Caco-2 (cell line): ENCODE measurements around the gene FAM184A. TPM values are rescaled to one million over a fixed set of nuclear protein-coding genes. Genes with fewer than 3 reads are reported as not detected.

ENCODE experiments used
- BruUV-seq: library from RNA; stranded (reverse); fragments of 400-500 nt; replicated peaks from 2 replicates; lab custom pipeline; 2021; lab: Mats Ljungman, UMichigan
- CTCF ChIA-PET: fragments of 300-600 bp; sonication (Branson Sonifier 250); formaldehyde crosslinking; loops from one replicate; lab custom pipeline; 2022; ENCODE audit warnings: antibody characterized with exemption; lab: Charles Lee
- POLR2A ChIA-PET: fragments of 300-600 bp; sonication (Branson Sonifier 250); formaldehyde crosslinking; loops from one replicate; lab custom pipeline; 2022; ENCODE audit warnings: antibody characterized with exemption; lab: Charles Lee
- DNase-seq, 2 experiments: peaks; one replicate each; pipeline versions ENCODE4 v3.0.0 to v3.0.0-alpha.2; 2020 to 2022
- H3K27me3 ChIP-seq: replicated peaks from 2 replicates; pipeline ENCODE4 v1.6.0; 2011; ENCODE audit warnings: low read length; ENCODE audit not compliant: control insufficient read depth, insufficient read depth
- H3K36me3 ChIP-seq: 2 replicates; pipeline ENCODE4 v1.5.1; 2011; ENCODE audit warnings: low read length; ENCODE audit not compliant: control insufficient read depth, insufficient read depth
- H3K4me1 ChIP-seq: fragments of 250-450 bp; sonication (Bioruptor Pico); 2 replicates; pipeline ENCODE4 v1.5.1; 2020; ENCODE audit warnings: mild to moderate bottlenecking
- H3K4me3 ChIP-seq: 2 replicates; pipeline ENCODE4 v1.5.1; 2011; ENCODE audit warnings: low read depth, mild to moderate bottlenecking, control low read depth, low read length
- H3K9me3 ChIP-seq: fragments of 250-450 bp; sonication (Bioruptor Pico); 2 replicates; pipeline ENCODE4 v1.5.1; 2020; ENCODE audit warnings: mild to moderate bottlenecking, moderate library complexity
- H3K27ac Mint-ChIP-seq: one replicate; pipeline ENCODE4 v1.8.0; 2022; ENCODE audit warnings: mixed read lengths; ENCODE audit not compliant: unreplicated experiment
- H3K27me3 Mint-ChIP-seq: one replicate; pipeline ENCODE4 v1.8.0; 2022; ENCODE audit warnings: mixed read lengths; ENCODE audit not compliant: insufficient read depth, unreplicated experiment
- H3K36me3 Mint-ChIP-seq: one replicate; pipeline ENCODE4 v1.8.0; 2022; ENCODE audit warnings: mild to moderate bottlenecking, mixed read lengths; ENCODE audit not compliant: insufficient read depth, unreplicated experiment
- H3K4me1 Mint-ChIP-seq: one replicate; pipeline ENCODE4 v1.8.0; 2022; ENCODE audit warnings: low read depth, mixed read lengths; ENCODE audit not compliant: unreplicated experiment
- H3K4me3 Mint-ChIP-seq: one replicate; pipeline ENCODE4 v1.8.0; 2022; ENCODE audit warnings: mild to moderate bottlenecking, moderate library complexity, mixed read lengths; ENCODE audit not compliant: unreplicated experiment
- H3K9me3 Mint-ChIP-seq: one replicate; pipeline ENCODE4 v1.8.0; 2022; ENCODE audit warnings: mixed read lengths; ENCODE audit not compliant: unreplicated experiment
- intact Hi-C: fragments of 100-400 bp; cut with micrococcal nuclease; formaldehyde crosslinking; loops from one replicate; pipeline ENCODE4 v1.10.0; 2022; ENCODE audit not compliant: unreplicated experiment
- total RNA-seq: library from RNA; stranded (reverse); gene quantifications from 2 replicates; pipeline ENCODE4 v1.2.3, GENCODE V29; 2022
- TF ChIP-seq, protein P1 (sequence below), 2 experiments: fragments of 200-600 bp in 1 of 2; IDR thresholded peaks; 1 replicate in 1 of 2; 2 replicates in 1 of 2; pipeline versions ENCODE4 v1.5.1 to v1.8.0; 2011 to 2022; ENCODE audit warnings: antibody characterized with exemption in 1 of 2, control low read depth in 1 of 2, inconsistent platforms in 1 of 2, low read depth in 1 of 2, low read length in 1 of 2, mild to moderate bottlenecking in 1 of 2, moderate library complexity in 1 of 2; ENCODE audit not compliant: insufficient read depth in 1 of 2, severe bottlenecking in 1 of 2, unreplicated experiment in 1 of 2

FAM184A gene
- total RNA-seq, 1 experiment from 2014 or later: 10.8 TPM

DNA sequence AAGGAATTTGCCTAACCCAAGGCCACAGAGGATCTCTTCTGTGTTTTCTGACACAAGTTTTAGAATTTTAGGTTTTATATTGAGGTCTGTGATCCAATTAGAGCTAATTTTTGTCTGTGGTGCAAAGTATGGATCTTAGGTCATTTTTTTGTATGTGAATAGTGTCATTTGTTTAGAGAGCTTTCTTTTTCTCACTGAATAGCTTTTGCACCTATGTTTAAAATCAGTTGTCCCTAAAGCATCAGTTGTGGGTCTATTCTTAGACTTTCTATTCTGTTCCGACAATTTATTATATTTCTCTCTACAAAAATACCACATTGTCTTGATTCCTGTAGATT lies 143.2 kb downstream of the FAM184A start:
- H3K4me1 Mint-ChIP-seq: peaks cover 16% of the 10 kb centered on the region
- Histone ChIP-seq H3K36me3 (no peaks in the 10 kb centered on the region), H3K27me3 (no peaks in the 10 kb centered on the region), H3K9me3 (no peaks in the 10 kb centered on the region), H3K4me3 (peak overlapping the region; percentile 92), H3K4me1 (no peaks in the 10 kb centered on the region)
- intact Hi-C loops: loop anchor here (2.0 kb wide), 1 partner anchor 40 kb away; the partner anchor contains the start of gene ASF1A
- H3K4me3 Mint-ChIP-seq: peak overlapping the region; percentile 87
- TF ChIP-seq, protein P1, sequence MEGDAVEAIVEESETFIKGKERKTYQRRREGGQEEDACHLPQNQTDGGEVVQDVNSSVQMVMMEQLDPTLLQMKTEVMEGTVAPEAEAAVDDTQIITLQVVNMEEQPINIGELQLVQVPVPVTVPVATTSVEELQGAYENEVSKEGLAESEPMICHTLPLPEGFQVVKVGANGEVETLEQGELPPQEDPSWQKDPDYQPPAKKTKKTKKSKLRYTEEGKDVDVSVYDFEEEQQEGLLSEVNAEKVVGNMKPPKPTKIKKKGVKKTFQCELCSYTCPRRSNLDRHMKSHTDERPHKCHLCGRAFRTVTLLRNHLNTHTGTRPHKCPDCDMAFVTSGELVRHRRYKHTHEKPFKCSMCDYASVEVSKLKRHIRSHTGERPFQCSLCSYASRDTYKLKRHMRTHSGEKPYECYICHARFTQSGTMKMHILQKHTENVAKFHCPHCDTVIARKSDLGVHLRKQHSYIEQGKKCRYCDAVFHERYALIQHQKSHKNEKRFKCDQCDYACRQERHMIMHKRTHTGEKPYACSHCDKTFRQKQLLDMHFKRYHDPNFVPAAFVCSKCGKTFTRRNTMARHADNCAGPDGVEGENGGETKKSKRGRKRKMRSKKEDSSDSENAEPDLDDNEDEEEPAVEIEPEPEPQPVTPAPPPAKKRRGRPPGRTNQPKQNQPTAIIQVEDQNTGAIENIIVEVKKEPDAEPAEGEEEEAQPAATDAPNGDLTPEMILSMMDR (IDR thresholded peaks at IDR 0.05; ENCODE audit: insufficient read depth in 1 of 2, low read depth in 1 of 2, low read length in 1 of 2, severe bottlenecking in 1 of 2, unreplicated experiment in 1 of 2): no peak
- peak overlapping the region; percentile 77 for H3K27ac Mint-ChIP-seq
- peaks cover 21% of the 10 kb centered on the region for H3K36me3 Mint-ChIP-seq
- no peaks in the 10 kb centered on the region for H3K9me3 Mint-ChIP-seq
- ChIA-PET CTCF (no interaction called here), POLR2A (no interaction called here)
- TSS peak; percentile 48 for BruUV-seq
- no peaks in the 10 kb centered on the region for H3K27me3 Mint-ChIP-seq
- DNase-seq: no peak

GRCh38 chr6:118934461-118935330 lies 143.8 kb downstream of the FAM184A start, which contains the start of gene MCM9:
MCM9 (minus strand) TSS chr6:118935159; CDS start chr6:118931723, 3,436 bp downstream.
- Mint-ChIP-seq H3K4me1 (peaks cover 16% of the 10 kb centered on the region), H3K4me3 (peak within 1 kb of the TSS; percentile 87), H3K36me3 (peaks cover 21% of the 10 kb centered on the region), H3K27ac (peak within 1 kb of the TSS; percentile 77), H3K9me3 (no peaks in the 10 kb centered on the region), H3K27me3 (no peaks in the 10 kb centered on the region)
- TF ChIP-seq, protein P1 (IDR thresholded peaks at IDR 0.05; ENCODE audit: insufficient read depth in 1 of 2, low read depth in 1 of 2, low read length in 1 of 2, severe bottlenecking in 1 of 2, unreplicated experiment in 1 of 2): no peak
- peak within 1 kb of the TSS; percentile 92 for H3K4me3 ChIP-seq
- no peaks in the 10 kb centered on the region for H3K27me3 ChIP-seq
- BruUV-seq: no TSS peak
- H3K4me1 ChIP-seq: no peaks in the 10 kb centered on the region
- DNase-seq: peak; percentile 88 to 93
- no peaks in the 10 kb centered on the region for H3K36me3 ChIP-seq
- no peaks in the 10 kb centered on the region for H3K9me3 ChIP-seq
- intact Hi-C loops: loop anchor here (2.0 kb wide), 1 partner anchor 40 kb away; the partner anchor contains the start of gene ASF1A
- ChIA-PET POLR2A (no interaction called here), CTCF (no interaction called here)

DNA sequence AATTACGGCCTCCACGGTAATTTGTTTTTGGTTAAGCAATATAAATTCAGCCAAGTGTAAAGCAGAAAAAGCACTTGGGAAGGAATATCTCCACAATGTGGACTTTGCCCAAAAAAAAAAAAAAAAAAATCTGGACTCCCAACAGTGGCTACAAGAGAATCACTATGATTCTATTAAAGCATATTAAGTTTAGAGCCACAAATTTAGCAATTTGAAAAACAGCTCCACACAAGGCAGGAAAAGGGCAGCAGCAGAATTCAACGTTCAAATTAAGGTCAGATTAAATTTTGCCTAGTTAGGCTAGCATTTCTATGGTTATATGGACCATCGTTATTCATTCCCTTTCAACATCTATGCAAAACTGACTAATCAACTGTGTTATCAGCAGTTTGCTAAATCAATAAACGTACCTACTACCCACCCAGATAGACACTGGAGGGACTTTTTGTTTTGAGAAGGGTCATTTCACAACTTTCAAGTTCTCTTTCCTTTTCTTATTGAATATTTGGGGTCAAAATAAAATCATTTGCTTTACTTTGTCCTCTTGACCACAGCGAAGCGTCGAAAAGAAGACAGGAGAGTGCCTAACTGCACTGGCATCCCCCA lies 144.5 kb downstream of the FAM184A start:
- Histone ChIP-seq H3K9me3 (no peaks in the 10 kb centered on the region), H3K4me3 (peak overlapping the region; percentile 92), H3K27me3 (no peaks in the 10 kb centered on the region), H3K36me3 (no peaks in the 10 kb centered on the region), H3K4me1 (no peaks in the 10 kb centered on the region)
- POLR2A ChIA-PET: no interaction called here
- H3K27me3 Mint-ChIP-seq: no peaks in the 10 kb centered on the region
- H3K9me3 Mint-ChIP-seq: no peaks in the 10 kb centered on the region
- TSS peak; percentile 34 for BruUV-seq
- H3K4me3 Mint-ChIP-seq: peak overlapping the region; percentile 87
- TF ChIP-seq, protein P1 (IDR thresholded peaks at IDR 0.05; ENCODE audit: insufficient read depth in 1 of 2, low read depth in 1 of 2, low read length in 1 of 2, severe bottlenecking in 1 of 2, unreplicated experiment in 1 of 2): no peak
- peaks cover 16% of the 10 kb centered on the region for H3K4me1 Mint-ChIP-seq
- intact Hi-C loops: loop anchor here (2.0 kb wide), 1 partner anchor 39 kb away; the partner anchor contains the start of gene ASF1A
- CTCF ChIA-PET: no interaction called here
- peak overlapping the region; percentile 77 for H3K27ac Mint-ChIP-seq
- no peak for DNase-seq
- peaks cover 21% of the 10 kb centered on the region for H3K36me3 Mint-ChIP-seq
